PC-3 (cell line): Measurements from ENCODE around the gene CXorf58. TPM values are rescaled to one million over a fixed set of nuclear protein-coding genes. Genes with fewer than 3 reads are reported as not detected.
A peak's percentile ranks its signal among the peaks of the same experiment; 100 is the strongest.

ENCODE experiments used
- ATAC-seq: fragments of 200-7000 bp; cut with Tn5 transposase; 2 replicates; pipeline ENCODE4 v1.9.1; 2020; ENCODE audit warnings: mild to moderate bottlenecking, moderate library complexity
- BruUV-seq: library from RNA; stranded (reverse); fragments of 400-500 nt; replicated peaks from 2 replicates; lab custom pipeline; 2021; lab: Mats Ljungman, UMichigan
- CTCF ChIA-PET: fragments of 300-600 bp; sonication (Branson Sonifier 250); formaldehyde crosslinking; loops from one replicate; lab custom pipeline; 2022; ENCODE audit warnings: antibody characterized with exemption; lab: Charles Lee
- POLR2A ChIA-PET: fragments of 300-600 bp; sonication (Branson Sonifier 250); formaldehyde crosslinking; loops from one replicate; lab custom pipeline; 2022; ENCODE audit warnings: antibody characterized with exemption; ENCODE audit not compliant: unreplicated experiment; lab: Charles Lee
- DNase-seq: peaks from one replicate; pipeline ENCODE4 v3.0.0-alpha.2; 2015
- H2AFZ ChIP-seq: fragments of 300-600 bp; sonication (generic); 2 replicates; pipeline ENCODE4 v1.6.0; 2016; ENCODE audit warnings: antibody characterized with exemption, low read length
- H3F3A ChIP-seq: fragments of 300-600 bp; sonication (generic); one replicate; pipeline ENCODE4 v1.6.0; 2017; ENCODE audit warnings: antibody characterized with exemption, low read length, control low read depth, mild to moderate bottlenecking; ENCODE audit not compliant: unreplicated experiment
- H3K27ac ChIP-seq: fragments of 300-600 bp; sonication (generic); 2 replicates; pipeline ENCODE4 v1.5.1; 2016; ENCODE audit warnings: mild to moderate bottlenecking, low read length
- H3K27me3 ChIP-seq: fragments of 300-600 bp; sonication (generic); 2 replicates; pipeline ENCODE4 v1.6.1; 2016; ENCODE audit warnings: low read length, mixed read lengths
- H3K36me3 ChIP-seq: fragments of 300-600 bp; sonication (generic); 2 replicates; pipeline ENCODE4 v1.6.1; 2016; ENCODE audit warnings: low read depth, mixed run types, low read length, mixed read lengths
- H3K4me1 ChIP-seq: fragments of 300-600 bp; sonication (generic); 2 replicates; pipeline ENCODE4 v1.5.1; 2016; ENCODE audit warnings: low read length; ENCODE audit not compliant: insufficient read depth
- H3K4me2 ChIP-seq: fragments of 300-600 bp; sonication (generic); 2 replicates; pipeline ENCODE4 v1.6.0; 2016; ENCODE audit warnings: low read length
- H3K4me3 ChIP-seq: fragments of 300-600 bp; sonication (generic); 2 replicates; pipeline ENCODE4 v1.5.1; 2016; ENCODE audit warnings: mild to moderate bottlenecking, low read length, mixed read lengths
- H3K79me2 ChIP-seq: fragments of 300-600 bp; sonication (generic); 2 replicates; pipeline ENCODE4 v1.6.1; 2017; ENCODE audit warnings: low read length, mixed read lengths
- H3K9ac ChIP-seq: fragments of 300-600 bp; sonication (generic); 2 replicates; pipeline ENCODE4 v1.6.0; 2016; ENCODE audit warnings: mild to moderate bottlenecking, low read length
- H3K9me2 ChIP-seq: fragments of 300-600 bp; sonication (generic); replicated peaks from 2 replicates; pipeline ENCODE4 v1.6.1; 2016; ENCODE audit warnings: mixed run types, low read length, mixed read lengths
- H3K9me3 ChIP-seq: fragments of 300-600 bp; sonication (generic); 2 replicates; pipeline ENCODE4 v1.6.1; 2016; ENCODE audit warnings: low read length, mixed read lengths
- H4K20me1 ChIP-seq: fragments of 300-600 bp; sonication (generic); 2 replicates; pipeline ENCODE4 v1.6.1; 2016; ENCODE audit warnings: low read length, mixed read lengths
- CTCF ChIP-seq: fragments of 300-600 bp; sonication (generic); conservative IDR thresholded peaks from 2 replicates; pipeline ENCODE4 v1.5.1; 2017; ENCODE audit warnings: antibody characterized with exemption, low read depth, mild to moderate bottlenecking, low read length
- EZH2 ChIP-seq: fragments of 300-600 bp; sonication (generic); IDR thresholded peaks from one replicate; pipeline ENCODE4 v1.6.1; 2017; ENCODE audit warnings: antibody characterized with exemption, mild to moderate bottlenecking, low read length; ENCODE audit not compliant: unreplicated experiment
- EZH2phosphoT487 ChIP-seq: fragments of 300-600 bp; sonication (generic); IDR thresholded peaks from 2 replicates; pipeline ENCODE4 v1.6.1; 2018; ENCODE audit warnings: mild to moderate bottlenecking, antibody characterized with exemption, low read length, borderline replicate concordance
- intact Hi-C: fragments of 100-400 bp; cut with micrococcal nuclease; formaldehyde crosslinking; loops from 2 replicates; pipeline ENCODE4 v1.9.0; 2023
- total RNA-seq: library from RNA; depleted of rRNA; stranded (reverse); fragments of >200 nt; gene quantifications from 2 replicates; pipeline ENCODE4 v1.2.3, GENCODE V29; 2014

CXorf58 gene
- total RNA-seq, 1 experiment from 2014 or later: not detected

GRCh38 chrX:23901060-23901459 is 6.7 kb upstream of the CXorf58 start:
- Histone ChIP-seq H3K9me2 (no peaks in the 10 kb centered on the region), H3K36me3 (no peaks in the 10 kb centered on the region), H3K4me2 (peak overlapping the region; percentile 45), H2AFZ (no peak overlapping the region), H3K4me1 (peaks cover 60% of the 10 kb centered on the region), H3K9me3 (no peaks in the 10 kb centered on the region), H3K27me3 (no peaks in the 10 kb centered on the region), H4K20me1 (no peaks in the 10 kb centered on the region), H3F3A (peaks cover 13% of the 10 kb centered on the region), H3K9ac (peak overlapping the region; percentile 76), H3K4me3 (no peak overlapping the region), H3K27ac (peak overlapping the region; percentile 92), H3K79me2 (peaks cover 40% of the 10 kb centered on the region)
- ChIA-PET POLR2A (interaction anchor here (0.6 to 1.8 kb wide), 3 partner anchors 118 to 217 kb away, joined by 4 to 14 read pairs (median 6); partner anchors contain the start of genes ACOT9 and SAT1), CTCF (interaction anchor here (0.6 to 2.4 kb wide), 5 partner anchors 18 to 207 kb away, joined by 3 to 24 read pairs (median 4); partner anchors contain the start of gene SAT1)
- DNase-seq: peak; percentile 87
- intact Hi-C loops: no loop called here
- ATAC-seq: peak; percentile 53
- no peak for TF ChIP-seq EZH2phosphoT487
- no peak for TF ChIP-seq CTCF
- no peak for TF ChIP-seq EZH2
- BruUV-seq: no TSS peak

- H3K4me2 ChIP-seq: peak overlapping the region; percentile 55
- peaks cover 61% of the 10 kb centered on the region for H3K4me1 ChIP-seq
- CTCF ChIA-PET: interaction anchor here (0.5 to 2.4 kb wide), 10 partner anchors 13 to 208 kb away, joined by 3 to 24 read pairs (median 3); partner anchors contain the start of genes EIF2S3 and SAT1
- no peaks in the 10 kb centered on the region for H3K9me3 ChIP-seq
- peak overlapping the region; percentile 92 for H3K27ac ChIP-seq
- DNase-seq: peak; percentile 70
- H4K20me1 ChIP-seq: no peaks in the 10 kb centered on the region
- TF ChIP-seq EZH2phosphoT487: no peak
- TF ChIP-seq CTCF: peak; percentile 67
- peaks cover 42% of the 10 kb centered on the region for H3K79me2 ChIP-seq
- H2AFZ ChIP-seq: no peak overlapping the region
- BruUV-seq: no TSS peak
- ATAC-seq: peak; percentile 74
- peak overlapping the region; percentile 76 for H3K9ac ChIP-seq
- POLR2A ChIA-PET: interaction anchor here (0.6 to 1.8 kb wide), 2 partner anchors 94 to 119 kb away, joined by 5 to 14 read pairs; partner anchors contain the start of gene SAT1
- peaks cover 13% of the 10 kb centered on the region for H3F3A ChIP-seq
- H3K27me3 ChIP-seq: no peaks in the 10 kb centered on the region
- H3K4me3 ChIP-seq: no peak overlapping the region
- intact Hi-C loops: loop anchor here (1.0 to 2.0 kb wide), 4 partner anchors 119 to 208 kb away; partner anchors contain the start of genes ACOT9 and SAT1
- no peaks in the 10 kb centered on the region for H3K36me3 ChIP-seq
- H3K9me2 ChIP-seq: no peaks in the 10 kb centered on the region
Measured at GRCh38 chrX:23901805-23902204, 6.0 kb upstream of the CXorf58 start.

- Histone ChIP-seq H3F3A (peaks cover 7% of the 10 kb centered on the region), H3K9me2 (no peaks in the 10 kb centered on the region), H3K79me2 (peaks cover 47% of the 10 kb centered on the region), H3K4me2 (peak overlapping the region; percentile 55), H3K36me3 (no peaks in the 10 kb centered on the region), H4K20me1 (no peaks in the 10 kb centered on the region), H3K4me3 (no peak overlapping the region), H2AFZ (no peak overlapping the region), H3K27me3 (no peaks in the 10 kb centered on the region), H3K9ac (peak overlapping the region; percentile 76), H3K27ac (peak overlapping the region; percentile 92), H3K9me3 (no peaks in the 10 kb centered on the region), H3K4me1 (peaks cover 55% of the 10 kb centered on the region)
- peak; percentile 84 for DNase-seq
- intact Hi-C loops: loop anchor here (1.0 to 2.0 kb wide), 4 partner anchors 119 to 208 kb away; partner anchors contain the start of genes ACOT9 and SAT1
- POLR2A ChIA-PET: interaction anchor here (0.6 to 1.8 kb wide), 2 partner anchors 119 kb away, joined by 3 to 14 read pairs; partner anchors contain the start of gene SAT1
- CTCF ChIA-PET: interaction anchor here (0.6 to 2.4 kb wide), 5 partner anchors 13 to 207 kb away, joined by 3 to 24 read pairs (median 3); partner anchors contain the start of genes EIF2S3 and SAT1
- ATAC-seq: peak; percentile 39
- TF ChIP-seq CTCF (peak; percentile 61), EZH2 (no peak)
- BruUV-seq: no TSS peak
Measured at GRCh38 chrX:23902419-23902818, 5.4 kb upstream of the CXorf58 start.
